HCT116 (cell line): ENCODE data around the gene MARCHF6. TPM values are rescaled to one million over a fixed set of nuclear protein-coding genes. Genes with fewer than 3 reads are reported as not detected.

ENCODE experiments used
- ATAC-seq: fragments of 200-7000 bp; cut with Tn5 transposase; 2 replicates; pipeline ENCODE4 v1.9.1; 2020; ENCODE audit warnings: mild to moderate bottlenecking, moderate library complexity
- BruUV-seq: library from RNA; stranded (reverse); fragments of 400-500 nt; replicated peaks from 2 replicates; lab custom pipeline; 2021; lab: Mats Ljungman, UMichigan
- CTCF ChIA-PET: fragments of 300-600 bp; sonication (Branson Sonifier 250); formaldehyde crosslinking; loops from one replicate; lab custom pipeline; 2021; ENCODE audit warnings: antibody characterized with exemption; lab: Charles Lee
- POLR2A ChIA-PET: fragments of 300-600, 350-600 bp; sonication (Branson Sonifier 250); formaldehyde crosslinking; loops from one replicate; lab custom pipeline; 2021; ENCODE audit warnings: antibody characterized with exemption; lab: Charles Lee
- RAD21 ChIA-PET, 2 experiments: fragments of 300-600 bp; sonication (Branson Sonifier 250); formaldehyde crosslinking; loops; one replicate each; lab custom pipeline; 2023; ENCODE audit warnings: low total read pairs in 2 of 2; ENCODE audit not compliant: uncharacterized antibody in 2 of 2, unreplicated experiment in 2 of 2, low non-redundant PET in 1 of 2; lab: Charles Lee
- DNase-seq: peaks from one replicate; pipeline ENCODE4 v3.0.0-alpha.2; 2010; ENCODE audit warnings: low read depth, low spot score
- H2AFZ ChIP-seq: fragments of 200-600 bp; shearing (Covaris generic), sonication (generic); 2 replicates; pipeline ENCODE4 v1.6.1; 2017; ENCODE audit warnings: low read depth, mixed run types, mixed read lengths, antibody characterized with exemption, low read length; ENCODE audit not compliant: poor library complexity, severe bottlenecking
- H3K27ac ChIP-seq: 2 replicates; pipeline ENCODE4 v1.5.1; 2012; ENCODE audit warnings: low read depth, low read length
- H3K27me3 ChIP-seq: fragments of 200-600 bp; sonication (generic); 2 replicates; pipeline ENCODE4 v1.6.1; 2016; ENCODE audit warnings: mixed run types, low read length, mixed read lengths; ENCODE audit not compliant: insufficient read depth
- H3K36me3 ChIP-seq, 2 experiments: fragments of 200-500 bp in 1 of 2; fragments of 200-600 bp in 1 of 2; sonication (Bioruptor generic) in 1 of 2; sonication (generic) in 1 of 2; 2 replicates each; pipeline versions ENCODE4 v1.5.1 to v1.6.1; 2014 to 2016; ENCODE audit warnings: low read length in 2 of 2, inconsistent platforms in 1 of 2, mixed read lengths in 1 of 2, mixed run types in 1 of 2; ENCODE audit not compliant: insufficient read depth in 2 of 2, control insufficient read depth in 1 of 2
- H3K4me1 ChIP-seq, 2 experiments: fragments of 200-600 bp in 1 of 2; sonication (generic) in 1 of 2; 2 replicates each; pipeline versions ENCODE4 v1.5.1 to v1.6.1; 2012 to 2017; ENCODE audit warnings: low read length in 2 of 2, inconsistent platforms in 1 of 2, mild to moderate bottlenecking in 1 of 2, mixed read lengths in 1 of 2, mixed run types in 1 of 2, moderate library complexity in 1 of 2; ENCODE audit not compliant: insufficient read depth in 2 of 2, control insufficient read depth in 1 of 2
- H3K4me2 ChIP-seq: fragments of 200-600 bp; sonication (generic); 2 replicates; pipeline ENCODE4 v1.6.1; 2017; ENCODE audit warnings: mixed run types, low read length, mixed read lengths
- H3K4me3 ChIP-seq, 2 experiments: fragments of 200-600 bp in 1 of 2; sonication (generic) in 1 of 2; replicated peaks in 1 of 2; 2 replicates each; pipeline ENCODE4 v1.5.1; 2011 to 2016; ENCODE audit warnings: low read length in 2 of 2, control low read depth in 1 of 2, low read depth in 1 of 2, mild to moderate bottlenecking in 1 of 2, mixed read lengths in 1 of 2, mixed run types in 1 of 2
- H3K79me2 ChIP-seq: fragments of 200-600 bp; sonication (generic); 2 replicates; pipeline ENCODE4 v1.6.1; 2017; ENCODE audit warnings: mild to moderate bottlenecking, mixed run types, low read length, moderate library complexity, mixed read lengths; ENCODE audit not compliant: insufficient read depth
- H3K9ac ChIP-seq: fragments of 200-600 bp; sonication (generic); 2 replicates; pipeline ENCODE4 v1.6.1; 2016; ENCODE audit warnings: low read length, mixed read lengths
- H3K9me2 ChIP-seq: fragments of 200-600 bp; sonication (generic), shearing (Covaris generic); 2 replicates; pipeline ENCODE4 v1.6.1; 2017; ENCODE audit warnings: mixed run types, mild to moderate bottlenecking, moderate library complexity; ENCODE audit not compliant: insufficient read depth
- H3K9me3 ChIP-seq, 2 experiments: fragments of 200-500 bp in 1 of 2; fragments of 200-600 bp in 1 of 2; sonication (Bioruptor generic) in 1 of 2; sonication (generic) in 1 of 2; 2 replicates each; pipeline ENCODE4 v1.6.1; 2014 to 2017; ENCODE audit warnings: low read length in 2 of 2, mixed read lengths in 2 of 2, inconsistent platforms in 1 of 2, low read depth in 1 of 2, mild to moderate bottlenecking in 1 of 2, mixed run types in 1 of 2, moderate library complexity in 1 of 2; ENCODE audit not compliant: control insufficient read depth in 1 of 2, insufficient read depth in 1 of 2
- H4K20me1 ChIP-seq: fragments of 200-600 bp; sonication (generic), shearing (Covaris generic); 2 replicates; pipeline ENCODE4 v1.6.1; 2017; ENCODE audit warnings: mixed run types, mild to moderate bottlenecking, moderate library complexity; ENCODE audit not compliant: insufficient read depth
- EGR1 ChIP-seq: IDR thresholded peaks from 2 replicates; pipeline ENCODE4 v1.6.1; 2012; ENCODE audit warnings: low read depth
- ELF1 ChIP-seq: IDR thresholded peaks from 2 replicates; pipeline ENCODE4 v1.6.1; 2012; ENCODE audit warnings: low read depth, borderline replicate concordance
- EZH2 ChIP-seq: fragments of 200-600 bp; sonication (generic); IDR thresholded peaks from 2 replicates; pipeline ENCODE4 v1.6.1; 2017; ENCODE audit warnings: antibody characterized with exemption, mixed run types
- FOSL1 ChIP-seq: IDR thresholded peaks from 2 replicates; pipeline ENCODE4 v1.6.1; 2012; ENCODE audit warnings: low read depth
- MAX ChIP-seq: IDR thresholded peaks from 2 replicates; pipeline ENCODE4 v1.6.1; 2012
- POLR2AphosphoS5 ChIP-seq: IDR thresholded peaks from 2 replicates; pipeline ENCODE4 v1.6.1; 2011; ENCODE audit warnings: mild to moderate bottlenecking, low read depth, low read length, moderate library complexity
- RAD21 ChIP-seq: IDR thresholded peaks from 2 replicates; pipeline ENCODE4 v1.6.1; 2012; ENCODE audit warnings: low read depth, mild to moderate bottlenecking
- SP1 ChIP-seq: IDR thresholded peaks from 2 replicates; pipeline ENCODE4 v1.6.1; 2012; ENCODE audit warnings: low read depth
- SRF ChIP-seq: IDR thresholded peaks from 2 replicates; pipeline ENCODE4 v1.6.1; 2012; ENCODE audit warnings: low read depth
- ZBTB33 ChIP-seq: IDR thresholded peaks from 2 replicates; pipeline ENCODE4 v1.6.1; 2011; ENCODE audit warnings: mild to moderate bottlenecking, low read length, moderate library complexity; ENCODE audit not compliant: insufficient replicate concordance; ENCODE audit errors: extremely low read depth
- ZNF274 ChIP-seq: fragments of 200-500 bp; sonication (Bioruptor generic); IDR thresholded peaks from 2 replicates; pipeline ENCODE4 v1.6.1; 2014; ENCODE audit warnings: mild to moderate bottlenecking, low read depth, low read length, inconsistent platforms
- intact Hi-C: fragments of 100-400 bp; cut with micrococcal nuclease; formaldehyde crosslinking; loops from 2 replicates; pipeline ENCODE4 v1.10.0; 2022
- total RNA-seq: library from RNA; stranded (reverse); gene quantifications from one replicate; pipeline ENCODE4 v1.2.1, GENCODE V29; 2021; ENCODE audit not compliant: unreplicated experiment
- TF ChIP-seq, protein P1 (sequence below): IDR thresholded peaks from 2 replicates; pipeline ENCODE4 v1.6.1; 2012; ENCODE audit warnings: low read depth
- TF ChIP-seq, protein P2 (sequence below), 3 experiments: fragments of 200-600 bp in 1 of 3; sonication (generic) in 1 of 3; IDR thresholded peaks in 2 of 3; conservative IDR thresholded peaks in 1 of 3; 2 replicates each; pipeline ENCODE4 v1.5.1; 2012 to 2017; ENCODE audit warnings: low read depth in 2 of 3, low read length in 2 of 3, antibody characterized with exemption in 1 of 3, borderline replicate concordance in 1 of 3, control low read depth in 1 of 3, mild to moderate bottlenecking in 1 of 3, mixed read lengths in 1 of 3, mixed run types in 1 of 3, moderate library complexity in 1 of 3; ENCODE audit not compliant: insufficient read depth in 1 of 3
- TF ChIP-seq, protein P3 (sequence below): IDR thresholded peaks from 2 replicates; pipeline ENCODE4 v1.6.1; 2012

MARCHF6 gene
- total RNA-seq, 1 experiment from 2014 or later = 144 TPM

- Histone ChIP-seq H2AFZ (no peak overlapping the region), H3K9me2 (no peaks in the 10 kb centered on the region), H3K9ac (no peak overlapping the region), H3K79me2 (peaks cover 70% of the 10 kb centered on the region), H3K36me3 (peaks cover 8 to 26% of the 10 kb centered on the region in 2 experiments), H3K4me1 (no peaks in the 10 kb centered on the region), H3K9me3 (no peaks in the 10 kb centered on the region), H3K27ac (no peak overlapping the region), H4K20me1 (peaks cover 2% of the 10 kb centered on the region; the same call in 1 of the 2 replicates), H3K4me2 (no peak overlapping the region), H3K27me3 (no peaks in the 10 kb centered on the region), H3K4me3 (no peak overlapping the region)
- ChIA-PET RAD21 (no interaction called here), POLR2A (no interaction called here), CTCF (interaction anchor here (1.3 kb wide), 1 partner anchor 20 kb away, joined by 3 read pairs; no protein-coding TSS in a partner anchor)
- TF ChIP-seq POLR2AphosphoS5 = no peak
- no peak for TF ChIP-seq ELF1
- TF ChIP-seq SRF = no peak
- TF ChIP-seq, protein P1, sequence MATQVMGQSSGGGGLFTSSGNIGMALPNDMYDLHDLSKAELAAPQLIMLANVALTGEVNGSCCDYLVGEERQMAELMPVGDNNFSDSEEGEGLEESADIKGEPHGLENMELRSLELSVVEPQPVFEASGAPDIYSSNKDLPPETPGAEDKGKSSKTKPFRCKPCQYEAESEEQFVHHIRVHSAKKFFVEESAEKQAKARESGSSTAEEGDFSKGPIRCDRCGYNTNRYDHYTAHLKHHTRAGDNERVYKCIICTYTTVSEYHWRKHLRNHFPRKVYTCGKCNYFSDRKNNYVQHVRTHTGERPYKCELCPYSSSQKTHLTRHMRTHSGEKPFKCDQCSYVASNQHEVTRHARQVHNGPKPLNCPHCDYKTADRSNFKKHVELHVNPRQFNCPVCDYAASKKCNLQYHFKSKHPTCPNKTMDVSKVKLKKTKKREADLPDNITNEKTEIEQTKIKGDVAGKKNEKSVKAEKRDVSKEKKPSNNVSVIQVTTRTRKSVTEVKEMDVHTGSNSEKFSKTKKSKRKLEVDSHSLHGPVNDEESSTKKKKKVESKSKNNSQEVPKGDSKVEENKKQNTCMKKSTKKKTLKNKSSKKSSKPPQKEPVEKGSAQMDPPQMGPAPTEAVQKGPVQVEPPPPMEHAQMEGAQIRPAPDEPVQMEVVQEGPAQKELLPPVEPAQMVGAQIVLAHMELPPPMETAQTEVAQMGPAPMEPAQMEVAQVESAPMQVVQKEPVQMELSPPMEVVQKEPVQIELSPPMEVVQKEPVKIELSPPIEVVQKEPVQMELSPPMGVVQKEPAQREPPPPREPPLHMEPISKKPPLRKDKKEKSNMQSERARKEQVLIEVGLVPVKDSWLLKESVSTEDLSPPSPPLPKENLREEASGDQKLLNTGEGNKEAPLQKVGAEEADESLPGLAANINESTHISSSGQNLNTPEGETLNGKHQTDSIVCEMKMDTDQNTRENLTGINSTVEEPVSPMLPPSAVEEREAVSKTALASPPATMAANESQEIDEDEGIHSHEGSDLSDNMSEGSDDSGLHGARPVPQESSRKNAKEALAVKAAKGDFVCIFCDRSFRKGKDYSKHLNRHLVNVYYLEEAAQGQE = no peak
- TF ChIP-seq MAX = no peak
- no peak for TF ChIP-seq SP1
- no peak for TF ChIP-seq FOSL1
- TF ChIP-seq, protein P2, sequence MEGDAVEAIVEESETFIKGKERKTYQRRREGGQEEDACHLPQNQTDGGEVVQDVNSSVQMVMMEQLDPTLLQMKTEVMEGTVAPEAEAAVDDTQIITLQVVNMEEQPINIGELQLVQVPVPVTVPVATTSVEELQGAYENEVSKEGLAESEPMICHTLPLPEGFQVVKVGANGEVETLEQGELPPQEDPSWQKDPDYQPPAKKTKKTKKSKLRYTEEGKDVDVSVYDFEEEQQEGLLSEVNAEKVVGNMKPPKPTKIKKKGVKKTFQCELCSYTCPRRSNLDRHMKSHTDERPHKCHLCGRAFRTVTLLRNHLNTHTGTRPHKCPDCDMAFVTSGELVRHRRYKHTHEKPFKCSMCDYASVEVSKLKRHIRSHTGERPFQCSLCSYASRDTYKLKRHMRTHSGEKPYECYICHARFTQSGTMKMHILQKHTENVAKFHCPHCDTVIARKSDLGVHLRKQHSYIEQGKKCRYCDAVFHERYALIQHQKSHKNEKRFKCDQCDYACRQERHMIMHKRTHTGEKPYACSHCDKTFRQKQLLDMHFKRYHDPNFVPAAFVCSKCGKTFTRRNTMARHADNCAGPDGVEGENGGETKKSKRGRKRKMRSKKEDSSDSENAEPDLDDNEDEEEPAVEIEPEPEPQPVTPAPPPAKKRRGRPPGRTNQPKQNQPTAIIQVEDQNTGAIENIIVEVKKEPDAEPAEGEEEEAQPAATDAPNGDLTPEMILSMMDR (IDR thresholded peaks at IDR 0.05 in 2 of 3, conservative IDR thresholded peaks at IDR 0.05 in 1 of 3; ENCODE audit: borderline replicate concordance in 1 of 3, insufficient read depth in 1 of 3, low read depth in 2 of 3, low read length in 2 of 3) = no peak
- TF ChIP-seq ZBTB33 = no peak
- no peak for TF ChIP-seq EZH2
- TF ChIP-seq, protein P3, sequence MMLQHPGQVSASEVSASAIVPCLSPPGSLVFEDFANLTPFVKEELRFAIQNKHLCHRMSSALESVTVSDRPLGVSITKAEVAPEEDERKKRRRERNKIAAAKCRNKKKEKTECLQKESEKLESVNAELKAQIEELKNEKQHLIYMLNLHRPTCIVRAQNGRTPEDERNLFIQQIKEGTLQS = no peak
- no peak for TF ChIP-seq EGR1
- TF ChIP-seq ZNF274 = no peak
- no peak for TF ChIP-seq RAD21
- intact Hi-C loops = no loop called here
- BruUV-seq = no TSS peak
- no peak for DNase-seq
- no peak for ATAC-seq
These were observed 31.0 kb downstream of the MARCHF6 start for GRCh38 chr5:10384483-10384882.
